Measurements from ENCODE around the gene PCSK1.
"Not testable (repeated sequence)": the region's sequence is repeated elsewhere in the genome, so short reads cannot be mapped to it uniquely, and the experiment has no call there.

PCSK1 gene

DNA sequence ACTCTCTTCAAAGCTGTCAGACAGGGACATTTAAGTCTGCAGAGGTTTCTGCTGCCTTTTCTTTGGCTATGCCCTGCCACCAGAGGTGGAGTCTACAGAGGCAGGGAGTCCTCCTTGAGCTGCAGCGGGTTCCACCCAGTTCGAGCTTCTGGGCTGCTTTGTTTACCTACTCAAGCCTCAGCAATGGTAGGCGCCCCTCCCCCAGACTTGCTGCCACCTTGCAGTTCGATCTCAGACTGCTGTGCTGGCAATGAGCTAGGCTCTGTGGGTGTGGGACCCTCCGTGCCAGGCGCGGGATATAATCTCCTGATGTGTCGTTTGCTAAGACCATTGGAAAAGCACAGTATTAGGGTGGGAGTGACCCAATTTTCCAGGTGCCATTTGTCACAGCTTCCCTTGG lies 65.7 kb downstream of the PCSK1 start:
- not testable (repeated sequence) for DNase-seq

- no peak for DNase-seq
Observed at GRCh38 chr5:96354237-96354636, 78.8 kb downstream of the PCSK1 start.

DNA sequence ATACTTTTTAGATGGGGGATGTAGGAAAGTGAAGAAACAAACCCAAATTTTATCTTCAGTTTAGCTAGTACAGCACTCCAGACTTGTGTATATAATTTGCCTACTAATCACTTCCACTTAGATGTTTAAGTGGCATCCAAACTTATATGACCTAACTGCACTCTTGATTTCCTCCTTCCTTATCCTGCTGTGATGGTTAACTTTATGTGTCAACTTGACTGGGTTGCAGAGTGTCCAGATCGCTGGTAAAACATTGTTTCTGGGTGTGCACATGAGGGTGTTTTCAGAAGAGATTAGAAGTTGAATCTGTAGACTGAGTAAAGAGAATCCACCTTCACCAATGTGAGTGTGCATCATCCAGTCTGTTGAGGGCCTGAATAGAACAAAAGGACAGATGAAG lies 79.8 kb downstream of the PCSK1 start:
- DNase-seq, result no peak

DNA sequence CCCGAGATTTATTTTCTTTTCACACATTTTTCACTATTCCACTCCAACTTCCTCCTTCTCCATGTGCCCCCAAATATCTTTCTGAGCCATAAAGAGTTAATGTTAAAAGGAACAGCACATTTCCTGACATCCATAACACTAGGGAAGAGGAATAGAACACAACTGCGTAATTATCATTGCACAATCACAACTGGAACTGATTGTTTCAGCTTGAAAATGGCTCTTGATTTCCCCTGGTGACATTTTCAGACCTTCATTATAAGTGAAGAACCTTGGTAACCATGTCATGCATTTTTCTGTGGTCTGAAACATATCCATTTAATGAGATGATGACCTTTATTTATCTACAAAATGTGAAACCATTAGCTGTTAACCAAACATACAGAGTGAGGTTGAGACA lies 82.4 kb downstream of the PCSK1 start:
- DNase-seq, result no peak

DNA sequence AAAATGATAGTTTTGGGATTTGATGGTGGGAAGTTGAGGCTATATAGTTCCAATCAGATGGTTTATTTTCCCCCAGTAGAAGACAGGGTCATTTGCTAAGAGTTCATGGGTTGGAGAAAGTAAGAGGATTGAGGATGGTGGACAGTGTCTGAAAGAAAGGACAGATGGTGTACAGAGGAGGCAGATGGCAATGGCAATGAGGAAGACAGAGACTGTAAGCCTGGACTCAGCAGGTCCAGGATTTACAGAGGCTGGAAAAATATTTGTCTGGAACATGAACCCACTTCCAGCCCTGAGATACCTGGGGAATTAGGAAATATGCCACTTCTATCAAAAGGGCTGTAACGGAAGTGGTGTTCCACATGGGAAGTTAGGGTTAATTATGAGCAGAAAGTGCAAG lies 84.5 kb downstream of the PCSK1 start:
- DNase-seq, result no peak

- peak; percentile 36 for DNase-seq
Observed at GRCh38 chr5:96347502-96348292, 85.4 kb downstream of the PCSK1 start.

- DNase-seq, result peak; percentile 70
Observed at GRCh38 chr5:96344678-96345577, 88.1 kb downstream of the PCSK1 start.

DNA sequence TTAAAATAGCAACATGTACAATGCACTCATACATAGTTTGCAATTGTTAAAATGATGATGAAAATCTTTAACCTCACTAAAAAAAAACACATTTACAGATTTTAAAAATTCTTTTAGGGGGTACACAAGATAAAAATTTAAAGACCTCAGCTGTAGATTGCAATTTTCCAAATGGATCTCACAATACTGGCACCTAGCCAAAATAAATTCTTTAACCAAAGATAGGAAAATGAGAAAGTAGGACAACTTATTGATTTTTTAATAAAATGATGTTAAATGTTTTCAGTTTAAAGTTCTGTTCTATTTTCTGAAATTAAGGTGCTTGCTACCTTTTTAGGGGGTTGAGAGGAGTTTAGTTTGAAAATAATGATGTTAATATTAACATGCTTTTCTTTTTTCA lies 90.0 kb downstream of the PCSK1 start:
- no peak for DNase-seq

- no peak for DNase-seq
Observed at GRCh38 chr5:96342581-96342980, 90.5 kb downstream of the PCSK1 start.

Data from EL (cell line).